Right lobe of liver (tissue), 4 donors: ENCODE results near the gene WDPCP.

Source experiments
- POLR2A ChIP-seq: fragments of 450-650 bp; IDR thresholded peaks from one replicate; pipeline ENCODE4 v1.6.1; 2017; ENCODE audit warnings: antibody characterized with exemption, mild to moderate bottlenecking
- TF ChIP-seq, protein P1 (sequence below), 4 donors: fragments of 200-600 bp in 3 of 4; fragments of 450-650 bp in 1 of 4; IDR thresholded peaks; one replicate each; pipeline versions ENCODE4 v1.5.1 to v1.8.0; 2016 to 2022; ENCODE audit warnings: antibody characterized with exemption in 4 of 4, mild to moderate bottlenecking in 2 of 4
- donor health status: DM: no; HTN: no; CAD: no.
- donor health status: DM: no; HTN: no; CAD: no.
- donor health status: DM: no; HTN: yes; CAD: no.

DNA sequence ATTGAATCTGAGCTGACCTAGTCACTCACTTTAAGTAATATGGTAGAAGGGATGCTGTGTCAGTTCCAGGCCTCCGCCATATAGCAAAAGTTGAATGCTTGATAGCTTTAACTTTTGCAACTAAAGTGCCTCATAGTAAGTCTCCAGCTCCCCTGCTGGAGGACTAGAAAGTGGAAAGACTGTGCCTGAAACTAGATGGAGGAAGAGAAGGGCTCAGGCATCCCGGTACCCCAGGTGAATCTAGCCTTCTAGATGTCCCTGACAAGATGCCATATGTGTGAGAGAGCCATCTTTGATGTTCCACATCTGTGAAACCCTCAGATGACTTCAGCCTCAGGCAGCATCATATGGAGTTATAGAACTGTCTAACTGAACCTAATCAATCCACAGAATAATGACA is 516.6 kb downstream of the WDPCP start:
- TF ChIP-seq, protein P1, sequence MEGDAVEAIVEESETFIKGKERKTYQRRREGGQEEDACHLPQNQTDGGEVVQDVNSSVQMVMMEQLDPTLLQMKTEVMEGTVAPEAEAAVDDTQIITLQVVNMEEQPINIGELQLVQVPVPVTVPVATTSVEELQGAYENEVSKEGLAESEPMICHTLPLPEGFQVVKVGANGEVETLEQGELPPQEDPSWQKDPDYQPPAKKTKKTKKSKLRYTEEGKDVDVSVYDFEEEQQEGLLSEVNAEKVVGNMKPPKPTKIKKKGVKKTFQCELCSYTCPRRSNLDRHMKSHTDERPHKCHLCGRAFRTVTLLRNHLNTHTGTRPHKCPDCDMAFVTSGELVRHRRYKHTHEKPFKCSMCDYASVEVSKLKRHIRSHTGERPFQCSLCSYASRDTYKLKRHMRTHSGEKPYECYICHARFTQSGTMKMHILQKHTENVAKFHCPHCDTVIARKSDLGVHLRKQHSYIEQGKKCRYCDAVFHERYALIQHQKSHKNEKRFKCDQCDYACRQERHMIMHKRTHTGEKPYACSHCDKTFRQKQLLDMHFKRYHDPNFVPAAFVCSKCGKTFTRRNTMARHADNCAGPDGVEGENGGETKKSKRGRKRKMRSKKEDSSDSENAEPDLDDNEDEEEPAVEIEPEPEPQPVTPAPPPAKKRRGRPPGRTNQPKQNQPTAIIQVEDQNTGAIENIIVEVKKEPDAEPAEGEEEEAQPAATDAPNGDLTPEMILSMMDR (IDR thresholded peaks at IDR 0.05): no peak
- no peak for TF ChIP-seq POLR2A
